Raji (cell line): ENCODE results near the gene UHRF1.

Experiments used
- POLR2A ChIP-seq: IDR thresholded peaks from 2 replicates; pipeline ENCODE4 v1.6.1; 2011; ENCODE audit warnings: low read depth, low read length, control low read depth; ENCODE audit not compliant: insufficient read depth

The UHRF1 gene

DNA sequence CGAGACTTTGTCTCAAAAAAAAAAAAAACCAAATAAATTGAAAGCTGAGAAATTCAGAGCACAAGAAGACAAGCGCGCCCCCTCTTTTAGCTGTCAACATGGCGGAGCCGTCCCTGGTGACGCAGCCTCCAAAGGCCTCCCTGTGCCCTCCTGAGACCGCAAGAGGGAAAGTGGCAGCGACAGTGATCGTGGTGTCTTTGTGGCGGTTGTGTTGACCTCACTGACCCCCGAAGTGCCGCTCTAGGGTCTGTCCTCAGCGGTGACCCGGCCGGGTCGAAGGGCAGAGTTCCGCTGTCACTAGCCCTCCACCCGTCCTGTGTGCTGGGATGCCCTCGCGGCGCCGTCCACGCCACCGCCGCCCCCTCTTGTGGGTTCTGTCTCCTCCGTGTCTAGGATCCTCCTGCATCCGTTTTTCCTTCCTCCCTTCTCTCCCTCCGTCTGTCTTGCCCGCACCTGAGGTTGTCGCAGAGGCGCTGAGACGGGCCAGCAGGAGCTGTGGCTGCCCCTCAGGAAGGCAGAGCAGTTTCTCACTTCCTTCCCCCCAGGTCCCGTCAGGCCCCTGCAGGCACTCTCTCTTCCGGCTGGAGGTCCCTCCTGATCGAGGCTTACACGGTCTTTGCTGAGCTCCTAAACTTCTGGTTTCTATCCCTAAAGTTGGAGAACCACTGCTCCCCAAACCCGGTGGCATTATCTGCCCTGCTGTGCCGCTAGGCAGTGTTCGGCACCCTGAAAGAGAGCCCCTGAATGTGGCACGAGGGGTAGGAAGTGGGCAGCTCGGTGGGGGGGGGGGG, 7.2 kb downstream of the UHRF1 start:
- TF ChIP-seq POLR2A, result no peak

DNA sequence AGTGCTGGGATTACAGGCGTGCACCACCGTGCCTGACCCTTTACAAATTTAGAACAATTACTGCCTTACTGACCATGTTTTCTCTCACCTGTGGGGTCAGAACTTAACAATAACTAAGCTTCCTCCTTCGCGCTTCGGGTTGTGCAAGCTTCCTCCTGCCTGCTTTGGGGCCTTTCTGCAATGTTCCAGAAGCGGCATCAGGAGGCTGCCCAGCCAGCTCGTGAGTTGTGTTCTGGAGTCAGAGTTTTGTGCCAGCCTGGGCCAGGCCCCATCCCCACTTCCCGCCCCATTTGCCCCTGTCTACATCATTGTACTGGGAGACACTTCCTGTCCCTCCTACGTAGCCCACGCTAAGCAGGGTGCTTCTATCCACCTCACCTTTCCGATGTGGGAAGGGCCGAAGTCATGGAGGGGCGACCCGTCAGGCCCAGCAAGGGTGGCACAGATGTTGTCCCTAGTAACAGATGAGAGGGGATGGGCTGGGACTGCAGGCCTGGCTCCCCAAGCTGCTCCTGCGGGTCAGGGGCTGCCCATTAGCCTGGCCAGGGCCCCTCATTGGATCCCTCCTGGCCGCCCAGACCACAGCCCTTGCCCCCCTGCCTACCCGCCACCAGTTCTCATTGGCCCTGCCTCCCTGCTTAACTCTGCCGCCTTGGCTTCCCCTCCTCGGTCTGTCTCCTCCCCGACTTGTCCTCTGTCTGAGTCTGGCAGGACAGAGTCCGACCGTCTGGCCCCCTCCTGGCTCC, 13.4 kb downstream of the UHRF1 start:
- no peak for TF ChIP-seq POLR2A

DNA sequence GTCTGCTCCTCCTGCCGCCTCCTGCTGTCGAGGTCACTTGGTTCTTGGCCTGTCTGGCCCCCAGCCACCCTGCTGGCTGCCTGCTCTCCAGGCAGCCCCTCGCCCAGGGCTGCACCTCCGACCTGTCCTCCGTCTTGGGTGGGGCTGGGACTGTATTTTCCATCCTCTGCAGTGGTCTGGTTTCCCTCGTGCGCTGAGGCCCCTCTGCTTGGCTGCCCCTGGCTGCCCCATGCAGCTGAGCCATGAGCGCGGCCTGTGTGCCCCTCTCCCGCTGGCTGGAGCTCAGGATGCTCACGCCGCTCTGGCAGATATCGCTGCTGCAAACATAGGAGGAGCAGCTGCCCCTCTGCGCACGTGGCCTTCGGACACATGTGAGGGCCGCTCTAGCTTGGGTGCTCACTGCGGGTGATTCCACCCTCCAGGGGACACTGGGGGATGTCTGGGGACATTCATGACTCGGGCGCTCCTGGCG, 14.0 kb downstream of the UHRF1 start:
- no peak for TF ChIP-seq POLR2A

DNA sequence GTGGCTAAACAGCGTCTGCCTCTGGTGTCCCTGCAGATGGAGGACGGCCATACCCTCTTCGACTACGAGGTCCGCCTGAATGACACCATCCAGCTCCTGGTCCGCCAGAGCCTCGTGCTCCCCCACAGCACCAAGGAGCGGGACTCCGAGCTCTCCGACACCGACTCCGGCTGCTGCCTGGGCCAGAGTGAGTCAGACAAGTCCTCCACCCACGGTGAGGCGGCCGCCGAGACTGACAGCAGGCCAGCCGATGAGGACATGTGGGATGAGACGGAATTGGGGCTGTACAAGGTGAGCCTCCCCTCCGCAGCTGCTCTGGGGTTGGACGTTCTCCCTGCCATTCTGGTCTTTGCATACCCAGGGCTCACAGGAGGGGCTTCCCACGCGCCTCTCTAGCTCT, 19.9 kb downstream of the UHRF1 start:
- no peak for TF ChIP-seq POLR2A

DNA sequence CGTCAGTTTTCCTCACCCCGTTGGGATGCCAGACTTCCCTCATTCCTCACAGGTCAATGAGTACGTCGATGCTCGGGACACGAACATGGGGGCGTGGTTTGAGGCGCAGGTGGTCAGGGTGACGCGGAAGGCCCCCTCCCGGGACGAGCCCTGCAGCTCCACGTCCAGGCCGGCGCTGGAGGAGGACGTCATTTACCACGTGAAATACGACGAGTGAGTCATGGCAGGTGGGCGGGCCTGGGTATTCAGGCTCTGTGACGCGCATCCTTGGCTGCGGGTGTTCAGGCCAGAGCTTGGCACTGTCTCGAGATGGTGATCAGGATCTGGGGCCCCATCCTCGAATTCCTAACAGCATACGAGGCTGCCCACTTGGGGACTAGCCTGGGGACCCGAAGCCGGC, 21.4 kb downstream of the UHRF1 start:
- no peak for TF ChIP-seq POLR2A

DNA sequence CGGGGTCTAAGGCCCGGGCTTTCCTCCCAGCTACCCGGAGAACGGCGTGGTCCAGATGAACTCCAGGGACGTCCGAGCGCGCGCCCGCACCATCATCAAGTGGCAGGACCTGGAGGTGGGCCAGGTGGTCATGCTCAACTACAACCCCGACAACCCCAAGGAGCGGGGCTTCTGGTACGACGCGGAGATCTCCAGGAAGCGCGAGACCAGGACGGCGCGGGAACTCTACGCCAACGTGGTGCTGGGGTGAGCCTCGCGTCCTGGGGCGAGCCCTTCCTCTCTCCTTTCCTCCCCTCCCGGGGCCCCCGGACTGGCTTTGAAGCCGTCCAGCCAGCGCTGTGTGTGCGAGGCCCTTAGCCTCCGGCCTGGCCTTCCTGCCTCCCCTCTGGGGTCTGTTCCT, 23.4 kb downstream of the UHRF1 start:
- TF ChIP-seq POLR2A, result no peak

DNA sequence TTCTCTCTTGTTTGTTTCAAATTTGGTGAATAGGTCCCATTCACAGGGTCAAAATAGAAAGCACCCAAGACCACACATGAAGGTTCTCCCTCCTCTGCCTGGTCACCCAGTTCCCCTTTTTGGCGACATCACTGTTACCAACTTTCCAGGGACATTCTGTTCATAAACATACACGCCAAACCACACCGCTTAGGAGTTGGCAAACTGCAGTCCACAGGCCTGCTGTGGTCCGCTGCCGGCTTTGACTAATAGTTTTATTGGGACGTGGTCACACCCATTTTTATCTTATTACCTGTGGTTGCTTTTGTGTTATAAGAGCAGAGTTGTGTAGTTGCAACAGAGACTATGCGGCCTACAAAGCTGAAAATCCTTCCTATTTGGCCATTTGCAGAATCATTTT, 24.2 kb downstream of the UHRF1 start:
- no peak for TF ChIP-seq POLR2A

DNA sequence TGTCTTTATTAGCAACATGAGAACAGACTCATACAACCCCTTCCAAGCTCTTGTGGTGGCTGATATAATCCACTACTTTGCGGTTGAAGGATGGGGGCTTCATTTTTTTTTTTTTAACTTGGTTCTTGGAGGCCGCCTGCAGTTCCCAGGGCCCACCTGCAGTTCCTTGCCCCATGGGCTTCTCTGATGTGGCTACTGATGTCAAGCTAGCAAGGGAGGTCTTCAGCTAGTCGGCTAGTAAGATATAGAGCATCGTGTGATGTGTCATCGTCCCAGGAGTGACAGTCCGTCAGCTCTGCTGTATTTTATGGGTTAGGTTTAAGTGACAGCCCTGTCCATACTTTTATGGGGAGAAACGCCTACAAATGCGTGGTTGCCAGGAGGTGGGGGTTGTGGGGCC, 26.1 kb downstream of the UHRF1 start:
- TF ChIP-seq POLR2A, result no peak

DNA sequence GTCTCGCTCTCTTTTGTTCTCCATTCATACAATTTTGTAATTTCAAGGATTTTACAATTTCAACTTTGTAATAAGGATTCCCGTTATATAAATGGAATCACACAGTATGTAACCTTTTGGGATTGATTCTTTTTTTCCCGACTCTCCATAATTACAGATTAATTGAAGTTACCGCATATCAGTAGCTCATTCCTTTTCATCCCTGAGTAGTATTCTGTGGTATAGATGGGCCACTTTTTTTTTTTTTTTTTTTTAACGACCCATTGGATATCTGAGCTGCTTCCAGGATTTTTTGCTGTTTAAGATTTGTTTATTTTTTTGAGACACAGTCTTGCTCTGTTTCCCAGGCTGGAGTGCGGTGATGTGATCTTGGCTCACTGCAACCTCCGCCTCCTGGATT, 27.8 kb downstream of the UHRF1 start:
- no peak for TF ChIP-seq POLR2A

DNA sequence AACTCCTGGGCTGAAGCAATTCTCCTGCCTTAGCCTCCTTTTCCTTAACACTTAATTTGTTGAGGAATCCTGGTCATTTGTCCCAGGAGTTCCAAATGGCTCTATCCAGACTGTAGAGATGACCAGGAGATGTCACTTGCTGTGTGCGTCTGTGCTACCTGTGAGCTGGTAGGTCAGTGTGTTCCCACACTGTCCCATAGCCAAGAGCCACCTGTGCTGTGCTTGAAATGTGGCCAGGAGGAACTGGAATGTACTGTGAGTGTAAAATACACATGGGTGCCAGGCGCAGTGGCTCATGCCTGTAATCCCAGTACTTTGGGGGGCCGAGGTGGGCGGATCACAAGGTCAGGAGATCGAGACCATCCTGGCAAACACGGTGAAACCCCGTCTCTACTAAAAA, 30.2 kb downstream of the UHRF1 start:
- no peak for TF ChIP-seq POLR2A

DNA sequence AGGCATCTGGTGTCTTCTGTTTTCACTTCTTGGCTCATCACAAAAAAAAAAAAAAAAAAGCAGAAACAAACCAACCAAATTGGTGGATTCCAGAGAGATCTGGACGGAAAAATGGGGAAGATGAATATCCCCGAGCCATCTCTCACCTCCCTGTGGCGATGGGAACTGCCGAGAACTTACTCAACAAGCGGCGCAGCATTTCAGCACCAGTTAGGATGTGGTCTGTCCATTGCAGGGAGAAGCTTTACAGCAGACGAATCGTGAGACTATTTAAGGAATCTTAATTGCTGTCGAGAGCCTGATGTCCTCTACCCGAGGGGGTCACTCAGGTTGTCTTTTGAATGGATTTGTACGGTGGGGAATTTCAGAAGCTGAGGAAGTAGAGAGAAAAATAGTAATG, 42.4 kb downstream of the UHRF1 start:
- TF ChIP-seq POLR2A, result no peak

DNA sequence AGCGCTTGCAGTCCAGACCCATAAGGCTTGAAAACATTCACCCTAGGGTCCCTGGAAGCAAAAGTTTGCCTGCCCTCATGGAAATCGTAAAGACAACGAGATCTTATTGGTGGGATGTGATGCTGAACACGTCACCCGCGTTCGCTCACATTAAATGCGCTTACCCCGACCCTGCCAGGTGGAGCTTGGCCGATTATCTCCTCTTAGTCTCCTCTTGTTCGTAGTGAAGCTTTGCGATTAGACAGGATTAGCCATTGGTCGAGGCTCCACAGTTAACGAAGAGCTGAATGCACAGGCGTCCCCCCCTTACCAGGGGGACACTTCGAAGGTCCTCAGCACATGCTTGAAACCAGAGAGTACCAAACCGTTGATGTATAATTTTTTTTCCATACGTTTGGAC, 43.6 kb downstream of the UHRF1 start:
- TF ChIP-seq POLR2A, result no peak

DNA sequence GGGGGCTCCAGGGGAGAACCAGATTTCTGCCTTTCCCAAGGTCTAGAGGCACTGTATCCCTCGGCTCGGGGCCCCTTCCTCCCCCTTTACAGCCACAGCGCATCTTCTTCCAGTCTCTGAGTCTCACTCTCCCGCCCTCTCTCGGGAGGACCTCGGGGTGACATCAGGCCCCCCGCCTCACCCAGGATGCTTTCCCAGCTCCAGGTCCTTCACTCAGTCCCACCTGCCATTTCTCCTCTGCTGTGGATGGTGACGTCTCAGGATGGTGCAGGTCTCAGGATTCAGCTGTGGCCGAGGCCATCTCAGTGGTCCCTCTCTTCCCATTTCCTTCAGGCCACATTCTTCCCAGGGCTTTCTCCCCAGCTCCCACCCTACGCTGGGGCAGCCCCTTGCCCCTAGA, 46.0 kb downstream of the UHRF1 start:
- no peak for TF ChIP-seq POLR2A

DNA sequence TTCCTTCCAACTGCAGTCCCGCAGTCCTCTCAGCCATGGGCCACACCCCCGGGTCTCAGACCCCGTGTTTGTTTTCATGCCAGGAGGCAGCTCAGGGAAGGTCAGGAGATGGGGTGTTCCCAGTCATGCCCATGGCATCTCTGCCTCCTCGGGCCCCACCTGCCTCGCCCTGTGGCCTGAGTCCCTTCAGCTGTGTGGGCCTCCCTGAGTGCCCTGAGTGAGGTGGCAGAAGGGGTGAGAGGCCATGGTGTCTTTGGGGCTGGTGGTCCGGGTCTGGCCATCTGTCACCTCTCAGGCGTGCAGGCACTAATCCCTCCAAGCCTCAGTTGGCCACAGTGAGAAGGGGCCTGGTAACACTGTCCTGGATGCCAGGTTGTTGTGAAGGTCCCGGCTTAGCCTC, 48.7 kb downstream of the UHRF1 start:
- TF ChIP-seq POLR2A, result no peak

DNA sequence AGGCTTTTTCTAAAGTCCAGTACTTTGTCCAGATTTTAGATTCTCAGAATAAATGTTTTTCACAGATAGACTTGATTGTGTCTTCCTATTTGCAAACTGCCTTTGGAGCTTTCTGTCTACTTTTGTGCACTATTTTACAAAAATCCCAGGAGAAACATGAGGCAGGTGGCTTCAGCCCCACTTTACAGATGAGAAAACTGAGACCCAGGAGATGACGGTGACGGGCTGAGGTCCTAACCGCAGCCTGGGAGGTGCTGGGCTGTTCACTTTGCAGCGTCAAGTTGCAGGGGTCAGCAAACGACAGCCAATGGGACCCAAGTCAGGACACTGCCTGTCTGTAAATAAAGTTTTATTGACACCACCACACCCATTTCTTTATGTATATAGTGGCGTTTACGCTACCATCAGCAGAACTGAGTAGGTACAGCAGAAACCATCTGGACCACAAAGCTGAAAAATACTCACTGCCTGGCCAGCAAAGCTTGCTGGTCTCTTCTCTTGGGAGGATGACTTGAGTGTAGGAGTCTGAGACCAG, 52.9 kb downstream of the UHRF1 start:
- no peak for TF ChIP-seq POLR2A

DNA sequence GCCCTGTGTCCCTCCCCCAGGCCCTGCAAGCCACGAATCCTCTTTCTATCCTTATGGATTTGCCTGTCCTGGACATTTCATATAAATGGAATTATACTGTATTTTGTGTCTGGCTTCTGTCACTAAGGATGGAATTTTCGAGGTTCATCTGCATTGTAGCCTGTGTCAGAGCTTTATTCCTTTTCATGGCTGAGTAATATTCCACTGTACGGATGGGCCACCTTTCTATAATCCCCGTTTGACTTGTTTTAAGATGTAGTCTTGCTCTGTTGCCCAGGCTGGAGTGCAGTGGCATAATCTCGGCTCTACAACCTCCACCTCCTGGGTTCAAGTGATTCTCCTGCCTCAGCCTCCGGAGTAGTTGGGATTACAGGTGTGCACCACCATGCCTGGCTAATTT, 55.8 kb downstream of the UHRF1 start:
- TF ChIP-seq POLR2A, result no peak
